GM19099 (cell line): Measurements from ENCODE around the gene TECPR2.

ENCODE experiments used
- POLR2A ChIP-seq: IDR thresholded peaks from 3 replicates; pipeline ENCODE4 v1.6.1; 2011; ENCODE audit warnings: low read depth; ENCODE audit not compliant: insufficient read length; ENCODE audit errors: extremely low read depth

Gene TECPR2

GRCh38 chr14:102486513-102487203 is 123.9 kb downstream of the TECPR2 start:
- no peak for TF ChIP-seq POLR2A

- TF ChIP-seq POLR2A: no peak
Measured at GRCh38 chr14:102487204-102487577, 124.5 kb downstream of the TECPR2 start.

GRCh38 chr14:102490456-102490855 is 127.7 kb downstream of the TECPR2 start:
- no peak for TF ChIP-seq POLR2A

- no peak for TF ChIP-seq POLR2A
Measured at GRCh38 chr14:102491366-102491765, 128.6 kb downstream of the TECPR2 start.

- TF ChIP-seq POLR2A: no peak
Measured at GRCh38 chr14:102491786-102492530, 129.2 kb downstream of the TECPR2 start.

- no peak for TF ChIP-seq POLR2A
Measured at GRCh38 chr14:102492531-102492910, 129.8 kb downstream of the TECPR2 start.

- TF ChIP-seq POLR2A: no peak
Measured at GRCh38 chr14:102493096-102493495, 130.4 kb downstream of the TECPR2 start.

- TF ChIP-seq POLR2A: no peak
Measured at GRCh38 chr14:102493585-102493984, 130.8 kb downstream of the TECPR2 start.

GRCh38 chr14:102495491-102496330 is 133.0 kb downstream of the TECPR2 start:
- no peak for TF ChIP-seq POLR2A

- TF ChIP-seq POLR2A: no peak
Measured at GRCh38 chr14:102496331-102496691, 133.6 kb downstream of the TECPR2 start.

GRCh38 chr14:102496958-102497744 is 134.4 kb downstream of the TECPR2 start:
- no peak for TF ChIP-seq POLR2A

- no peak for TF ChIP-seq POLR2A
Measured at GRCh38 chr14:102497998-102498677, 135.4 kb downstream of the TECPR2 start.

GRCh38 chr14:102498678-102499265 is 136.0 kb downstream of the TECPR2 start:
- TF ChIP-seq POLR2A: no peak
